ENCODE data around the gene KRT73. TPM values are rescaled to one million over a fixed set of nuclear protein-coding genes. Genes with fewer than 3 reads are reported as not detected.

The KRT73 gene
- total RNA-seq, 1 experiment from 2014 or later: not detected

- DNase-seq (ENCODE audit: extremely low read depth, low read depth): no peak
Observed at GRCh38 chr12:52577316-52577715, 41.0 kb downstream of the KRT73 start.

GRCh38 chr12:52575948-52576347 is 42.4 kb downstream of the KRT73 start:
- no peak for DNase-seq (ENCODE audit: extremely low read depth, low read depth)

- no peak for DNase-seq (ENCODE audit: extremely low read depth, low read depth)
Observed at GRCh38 chr12:52575256-52575655, 43.1 kb downstream of the KRT73 start.

DNA sequence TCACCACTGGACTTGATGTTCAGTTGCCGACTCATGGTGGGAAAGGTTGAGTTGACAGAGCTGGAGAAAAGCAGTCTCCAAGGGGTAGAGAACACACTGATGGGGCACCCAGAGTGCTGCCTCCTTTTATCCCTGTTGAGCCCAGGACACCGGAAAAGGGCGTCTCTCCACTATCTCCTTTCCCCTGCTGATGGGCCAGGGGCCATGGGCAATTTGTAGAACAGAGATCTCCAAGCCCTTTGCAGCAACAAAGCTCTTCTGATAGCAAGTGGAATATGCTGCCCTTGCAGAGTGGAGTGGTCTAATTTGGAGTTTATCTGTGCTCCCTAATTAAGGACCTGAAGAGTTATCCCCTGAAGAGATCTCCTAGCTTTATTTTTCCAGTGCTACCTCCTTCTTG is 44.6 kb downstream of the KRT73 start, which contains the start of gene KRT74:
KRT74 (minus strand) TSS at position 101 of the 400 bp plus-strand sequence; CDS start at position 35, 66 bp downstream.
- no peak for DNase-seq (ENCODE audit: extremely low read depth, low read depth)

GRCh38 chr12:52573306-52573705 is 45.1 kb downstream of the KRT73 start:
- DNase-seq (ENCODE audit: extremely low read depth, low read depth): no peak

DNA sequence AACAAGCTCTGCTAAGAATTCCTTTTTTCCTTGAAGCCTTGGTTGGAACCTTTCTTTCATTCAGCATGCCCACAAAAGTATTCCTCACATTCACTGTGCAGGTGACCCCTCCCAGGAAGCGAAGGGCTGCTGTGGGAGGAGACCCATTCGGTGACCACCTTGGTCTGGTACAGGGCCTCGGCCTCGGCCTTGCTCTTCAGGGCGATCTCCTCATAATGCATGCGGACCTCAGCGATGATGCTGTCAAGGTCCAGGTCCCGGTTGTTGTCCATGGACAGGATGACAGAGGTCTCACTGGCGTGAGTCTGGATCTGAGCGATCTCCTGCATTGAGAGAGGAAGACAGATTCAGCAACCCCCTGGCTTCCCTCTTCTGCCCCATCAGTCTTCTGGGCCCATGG is 47.8 kb downstream of the KRT73 start:
- DNase-seq (ENCODE audit: extremely low read depth, low read depth): no peak

DNA sequence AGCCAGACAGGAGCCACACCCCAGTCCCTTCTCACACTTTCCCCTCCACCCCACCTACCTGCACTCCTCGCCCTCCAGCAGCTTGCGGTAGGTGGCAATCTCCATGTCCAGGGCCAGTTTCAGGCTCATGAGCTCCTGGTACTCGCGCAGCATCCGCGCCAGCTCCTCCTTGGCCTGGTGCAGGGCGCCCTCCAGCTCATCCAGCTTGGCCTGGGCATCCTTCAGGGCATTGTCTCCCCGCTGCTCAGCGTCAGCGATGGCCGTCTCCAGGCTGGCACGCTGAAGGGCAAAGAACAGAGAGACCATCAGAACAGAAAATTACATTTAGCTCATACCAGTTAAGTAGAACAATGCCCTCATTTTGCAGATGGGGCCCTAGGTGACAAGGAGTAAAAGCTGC is 50.2 kb downstream of the KRT73 start:
- DNase-seq (ENCODE audit: extremely low read depth, low read depth): no peak

- DNase-seq (ENCODE audit: extremely low read depth, low read depth): no peak
Observed at GRCh38 chr12:52566847-52567291, 51.5 kb downstream of the KRT73 start.

DNA sequence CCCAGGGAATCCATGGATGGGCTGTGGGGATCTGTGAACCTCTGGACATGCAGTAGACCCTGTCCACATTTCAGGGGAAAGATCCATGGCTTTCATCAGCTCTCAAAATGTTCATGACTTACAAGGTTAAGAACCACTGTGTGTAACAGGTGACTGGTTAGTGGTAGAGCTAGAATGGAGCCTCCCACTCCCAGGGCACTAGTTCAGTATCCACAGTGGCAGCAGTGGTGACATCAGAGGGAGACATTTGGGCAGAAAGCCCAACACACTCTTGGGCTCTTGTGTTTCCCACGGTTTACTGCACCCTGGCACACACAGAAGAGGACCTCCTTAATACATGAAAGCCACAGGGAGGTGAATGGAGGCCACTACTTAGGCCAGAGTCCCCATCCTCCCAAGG is 53.8 kb downstream of the KRT73 start:
- no peak for DNase-seq (ENCODE audit: extremely low read depth, low read depth)

DNA sequence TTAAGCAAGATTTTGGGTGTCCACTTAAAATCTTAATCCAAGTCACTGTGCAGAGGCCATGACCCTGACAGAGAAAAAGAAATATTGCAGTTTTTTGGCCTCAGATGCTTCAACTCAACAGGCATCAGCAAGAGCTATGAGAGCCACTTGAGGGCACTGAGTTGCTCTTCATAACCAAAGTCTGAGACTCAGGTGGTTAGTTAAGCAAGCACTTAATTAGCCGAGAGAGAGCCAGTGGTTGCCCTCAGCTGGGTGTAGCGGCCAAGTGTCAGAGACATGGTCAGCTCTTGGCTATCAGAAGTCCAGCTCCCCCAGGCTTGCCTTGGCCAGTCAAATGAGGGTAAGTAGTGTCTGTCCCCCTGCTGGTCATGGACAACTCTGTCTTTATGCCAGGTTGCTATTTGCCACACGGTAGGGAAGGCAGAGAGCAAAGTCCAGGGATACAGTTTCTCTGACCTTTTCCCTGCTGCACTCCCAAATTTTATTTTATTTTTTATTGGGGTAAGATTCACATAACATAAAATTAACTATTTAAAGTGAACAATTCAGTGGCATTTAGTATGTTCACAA is 56.4 kb downstream of the KRT73 start:
- DNase-seq (ENCODE audit: extremely low read depth, low read depth): no peak

GRCh38 chr12:52559979-52560378 is 58.4 kb downstream of the KRT73 start:
- no peak for DNase-seq (ENCODE audit: extremely low read depth, low read depth)

- no peak for DNase-seq (ENCODE audit: extremely low read depth, low read depth)
Observed at GRCh38 chr12:52558781-52559445, 59.4 kb downstream of the KRT73 start.

Other genes with a start within 250 kb of the KRT73 start
- not detected in 2 replicates for gene KRT84, start 232.9 kb downstream of the KRT73 start, total RNA-seq (2014; rRNA removed; shearing (Covaris generic))
- gene KRT82, start 212.2 kb downstream of the KRT73 start, total RNA-seq (2014; rRNA removed; shearing (Covaris generic)): not detected in 2 replicates
- not detected in 2 replicates for gene KRT75, start 184.2 kb downstream of the KRT73 start, total RNA-seq (2014; rRNA removed; shearing (Covaris generic))
- gene KRT6B, start 166.4 kb downstream of the KRT73 start, total RNA-seq (2014; rRNA removed; shearing (Covaris generic)): not detected in 2 replicates
- gene KRT6C, start 144.8 kb downstream of the KRT73 start, total RNA-seq (2014; rRNA removed; shearing (Covaris generic)): not detected in 2 replicates
- gene KRT6A, start 125.3 kb downstream of the KRT73 start, total RNA-seq (2014; rRNA removed; shearing (Covaris generic)): not detected in 2 replicates
- gene KRT5, start 98.2 kb downstream of the KRT73 start, total RNA-seq (2014; rRNA removed; shearing (Covaris generic)): not detected in 2 replicates
- gene KRT71, start 65.4 kb downstream of the KRT73 start, total RNA-seq (2014; rRNA removed; shearing (Covaris generic)): not detected in 2 replicates
- not detected in 2 replicates for gene KRT74, start 44.7 kb downstream of the KRT73 start, total RNA-seq (2014; rRNA removed; shearing (Covaris generic))
- not detected in 2 replicates for gene KRT72, start 17.1 kb downstream of the KRT73 start, total RNA-seq (2014; rRNA removed; shearing (Covaris generic))
- gene KRT2, start 33.7 kb upstream of the KRT73 start, total RNA-seq (2014; rRNA removed; shearing (Covaris generic)): not detected in 2 replicates
- gene KRT1, start 61.8 kb upstream of the KRT73 start, total RNA-seq (2014; rRNA removed; shearing (Covaris generic)): not detected in 2 replicates
- not detected in 2 replicates for gene KRT77, start 85.0 kb upstream of the KRT73 start, total RNA-seq (2014; rRNA removed; shearing (Covaris generic))
- not detected in 2 replicates for gene KRT76, start 158.8 kb upstream of the KRT73 start, total RNA-seq (2014; rRNA removed; shearing (Covaris generic))
- gene KRT3, start 177.6 kb upstream of the KRT73 start, total RNA-seq (2014; rRNA removed; shearing (Covaris generic)): not detected in 2 replicates
- gene KRT4, start 195.6 kb upstream of the KRT73 start, total RNA-seq (2014; rRNA removed; shearing (Covaris generic)): not detected in 2 replicates
- not detected in 2 replicates for gene KRT79, start 215.8 kb upstream of the KRT73 start, total RNA-seq (2014; rRNA removed; shearing (Covaris generic))
- gene KRT78, start 230.4 kb upstream of the KRT73 start, total RNA-seq (2014; rRNA removed; shearing (Covaris generic)): not detected in 2 replicates

Measured in NCI-H460 (cell line).